ENCODE data around the gene CLDN15.

- no peak for TF ChIP-seq CTCF (conservative IDR thresholded peaks at IDR 0.05 in 1 of 2, IDR thresholded peaks at IDR 0.05 in 1 of 2; ENCODE audit: low read depth in 1 of 2, low read length in 2 of 2)
- no peak for TF ChIP-seq EZH2 (IDR thresholded peaks at IDR 0.05; ENCODE audit: low read length, missing control alignments)
Observed at GRCh38 chr7:101236292-101236835, 1.2 kb downstream of the CLDN15 start.

All from fibroblast of lung (primary cell).